HepG2 (cell line): ENCODE data around the gene PGRMC2. TPM values are rescaled to one million over a fixed set of nuclear protein-coding genes. Genes with fewer than 3 reads are reported as not detected.
A peak's percentile ranks its signal among the peaks of the same experiment; 100 is the strongest.

Experiments used
- DR1 ChIP-seq: sonication (generic); formaldehyde crosslinking; IDR thresholded peaks from 2 replicates; pipeline ENCODE4 v1.8.0; 2021; ENCODE audit warnings: mild to moderate bottlenecking, missing genetic modification reagents, inconsistent platforms
- ELF3 ChIP-seq: IDR thresholded peaks from 2 replicates; pipeline ENCODE4 v1.6.1; 2016; ENCODE audit warnings: missing genetic modification reagents, missing compliant biosample characterization
- EP300 ChIP-seq, 3 experiments: sonication (generic) in 1 of 3; formaldehyde crosslinking in 1 of 3; IDR thresholded peaks; 2 replicates each; pipeline versions ENCODE4 v1.5.1 to v1.6.1; 2011 to 2020; ENCODE audit warnings: low read depth in 2 of 3, low read length in 2 of 3, borderline replicate concordance in 1 of 3, improper control_type of control experiment in 1 of 3, mild to moderate bottlenecking in 1 of 3, missing genetic modification reagents in 1 of 3, moderate library complexity in 1 of 3
- FOSL1 ChIP-seq: sonication (generic); formaldehyde crosslinking; IDR thresholded peaks from 2 replicates; pipeline ENCODE4 v1.9.0; 2021; ENCODE audit warnings: missing genetic modification reagents, borderline replicate concordance
- HES4 ChIP-seq: sonication (generic); formaldehyde crosslinking; IDR thresholded peaks from 2 replicates; pipeline ENCODE4 v1.9.0; 2021; ENCODE audit warnings: mild to moderate bottlenecking, missing genetic modification reagents, borderline replicate concordance
- HMG20B ChIP-seq: conservative IDR thresholded peaks from 2 replicates; pipeline ENCODE4 v1.6.1; 2016; ENCODE audit warnings: missing genetic modification reagents, missing compliant biosample characterization
- HNRNPL ChIP-seq: fragments of 200-400 bp; formaldehyde crosslinking; IDR thresholded peaks from 2 replicates; pipeline ENCODE4 v1.6.1; 2017; ENCODE audit warnings: mild to moderate bottlenecking, low read depth, low read length
- MIER2 ChIP-seq: IDR thresholded peaks from 2 replicates; pipeline ENCODE4 v1.6.1; 2016; ENCODE audit warnings: missing biosample characterization, missing genetic modification reagents
- NFIB ChIP-seq: sonication (generic); formaldehyde crosslinking; IDR thresholded peaks from 2 replicates; pipeline ENCODE4 v1.9.0; 2021; ENCODE audit warnings: missing genetic modification reagents, mild to moderate bottlenecking, borderline replicate concordance
- NFIC ChIP-seq: IDR thresholded peaks from 2 replicates; pipeline ENCODE4 v1.6.1; 2012; ENCODE audit warnings: mild to moderate bottlenecking, low read length, inconsistent platforms
- NFYC ChIP-seq: IDR thresholded peaks from 2 replicates; pipeline ENCODE4 v1.6.1; 2016; ENCODE audit warnings: missing genetic modification reagents, missing compliant biosample characterization
- PLRG1 ChIP-seq: fragments of 450-650 bp; conservative IDR thresholded peaks from 2 replicates; pipeline ENCODE4 v1.6.1; 2016
- RBAK ChIP-seq: sonication (generic); formaldehyde crosslinking; IDR thresholded peaks from 2 replicates; pipeline ENCODE4 v1.5.1; 2020; ENCODE audit warnings: mild to moderate bottlenecking, missing genetic modification reagents
- SMAD3 ChIP-seq: sonication (generic); formaldehyde crosslinking; IDR thresholded peaks from 2 replicates; pipeline ENCODE4 v1.4.0; 2020; ENCODE audit warnings: missing genetic modification reagents
- SMC3 ChIP-seq: IDR thresholded peaks from 2 replicates; pipeline ENCODE4 v1.6.1; 2011; ENCODE audit warnings: low read length, improper control_type of control experiment
- SMYD3 ChIP-seq: sonication (generic); formaldehyde crosslinking; IDR thresholded peaks from 2 replicates; pipeline ENCODE4 v1.8.1; 2023; ENCODE audit warnings: mild to moderate bottlenecking, missing genetic modification reagents
- SP2 ChIP-seq: sonication (generic); formaldehyde crosslinking; IDR thresholded peaks from 2 replicates; pipeline ENCODE4 v1.5.1; 2020; ENCODE audit warnings: mild to moderate bottlenecking, missing genetic modification reagents
- ZBTB20 ChIP-seq: sonication (generic); formaldehyde crosslinking; IDR thresholded peaks from 2 replicates; pipeline ENCODE4 v1.8.1; 2023; ENCODE audit warnings: missing genetic modification reagents, low read depth, mild to moderate bottlenecking, borderline replicate concordance
- ZKSCAN5 ChIP-seq: sonication (generic); formaldehyde crosslinking; IDR thresholded peaks from 2 replicates; pipeline ENCODE4 v1.5.1; 2020; ENCODE audit warnings: mild to moderate bottlenecking, missing genetic modification reagents
- ZNF546 ChIP-seq: sonication (generic); formaldehyde crosslinking; conservative IDR thresholded peaks from 2 replicates; pipeline ENCODE4 v1.8.1; 2023; ENCODE audit warnings: mild to moderate bottlenecking, missing genetic modification reagents
- polyA plus RNA-seq, 8 experiments: library from polyadenylated mRNA; depleted of rRNA in 3 of 8; stranded (reverse) in 7 of 8; unstranded in 1 of 8; fragments of >200 nt; fragmentation: Illumina TruSeq in 4 of 8; extraction: Trizol in 4 of 8; gene quantifications; 2 replicates each; pipeline versions ENCODE4 v1.2.1 to v1.2.3, GENCODE V29; 2011 to 2016; ENCODE audit warnings: low read depth in 4 of 8, missing spikeins in 1 of 8, mixed read lengths in 1 of 8; ENCODE audit not compliant: insufficient read depth in 1 of 8
- total RNA-seq, 5 experiments: library from RNA; depleted of rRNA; stranded (reverse); fragments of >200 nt; fragmentation: Illumina TruSeq; extraction: Trizol; gene quantifications; 2 replicates each; pipeline ENCODE4 v1.2.3, GENCODE V29; 2016; ENCODE audit warnings: low read depth in 1 of 5
- TF ChIP-seq, protein P1 (sequence below): sonication (generic); formaldehyde crosslinking; IDR thresholded peaks from 2 replicates; pipeline ENCODE4 v1.4.0; 2020; ENCODE audit warnings: mild to moderate bottlenecking, missing genetic modification reagents, borderline replicate concordance
- TF ChIP-seq, protein P2 (sequence below): IDR thresholded peaks from 2 replicates; pipeline ENCODE4 v1.6.1; 2016; ENCODE audit warnings: low read depth
- TF ChIP-seq, protein P3 (sequence below): sonication (generic); formaldehyde crosslinking; IDR thresholded peaks from 2 replicates; pipeline ENCODE4 v1.8.0; 2022; ENCODE audit warnings: missing genetic modification reagents, mild to moderate bottlenecking, borderline replicate concordance

PGRMC2 gene
- total and polyA plus RNA-seq, 2 of the 13 experiments (the other 11 are each of a cell fraction or from before 2014, with no cell fraction given) = 16.0 to 19.8 TPM

DNA sequence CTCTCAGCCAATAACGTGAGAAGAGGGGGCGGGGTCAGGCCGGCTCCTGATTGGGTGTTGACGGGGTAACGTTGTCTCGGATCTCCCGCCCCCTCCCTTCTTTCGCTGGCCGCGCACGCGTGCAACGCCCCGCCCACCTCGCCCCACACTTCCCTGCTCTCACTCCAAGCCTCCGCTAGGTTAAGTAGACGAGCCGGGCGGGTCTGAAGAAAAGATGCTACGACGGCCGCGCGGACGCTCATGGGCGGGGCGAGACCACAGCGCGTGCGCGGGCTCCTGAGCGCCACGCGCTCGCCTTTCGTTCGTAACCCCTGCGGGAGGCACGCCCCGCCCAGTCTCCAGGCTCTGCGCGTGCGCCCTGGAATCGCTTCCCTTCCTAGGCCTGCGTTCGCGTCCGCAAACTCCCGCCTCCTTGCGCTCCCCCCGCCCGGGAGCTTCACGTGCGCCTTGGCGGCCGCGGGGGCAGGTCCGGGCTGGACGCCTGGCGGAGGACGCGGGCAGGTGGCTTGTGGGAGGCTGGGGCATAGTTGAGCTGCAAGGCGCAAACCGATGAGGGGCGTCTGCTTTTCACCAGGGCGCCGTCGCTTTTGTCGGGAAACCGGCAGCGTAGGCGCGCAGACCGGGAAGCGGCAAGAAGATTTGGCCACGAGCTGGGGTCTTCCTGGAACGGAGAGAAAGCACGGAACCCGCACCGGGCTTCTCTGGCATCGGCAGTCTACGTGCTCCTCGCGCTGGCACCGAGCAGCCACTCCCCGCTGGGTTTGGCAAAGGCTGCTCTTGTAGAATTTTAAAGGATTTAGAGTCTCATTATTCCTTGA is 467 bp upstream of the PGRMC2 start (continued):
- TF ChIP-seq, protein P1, sequence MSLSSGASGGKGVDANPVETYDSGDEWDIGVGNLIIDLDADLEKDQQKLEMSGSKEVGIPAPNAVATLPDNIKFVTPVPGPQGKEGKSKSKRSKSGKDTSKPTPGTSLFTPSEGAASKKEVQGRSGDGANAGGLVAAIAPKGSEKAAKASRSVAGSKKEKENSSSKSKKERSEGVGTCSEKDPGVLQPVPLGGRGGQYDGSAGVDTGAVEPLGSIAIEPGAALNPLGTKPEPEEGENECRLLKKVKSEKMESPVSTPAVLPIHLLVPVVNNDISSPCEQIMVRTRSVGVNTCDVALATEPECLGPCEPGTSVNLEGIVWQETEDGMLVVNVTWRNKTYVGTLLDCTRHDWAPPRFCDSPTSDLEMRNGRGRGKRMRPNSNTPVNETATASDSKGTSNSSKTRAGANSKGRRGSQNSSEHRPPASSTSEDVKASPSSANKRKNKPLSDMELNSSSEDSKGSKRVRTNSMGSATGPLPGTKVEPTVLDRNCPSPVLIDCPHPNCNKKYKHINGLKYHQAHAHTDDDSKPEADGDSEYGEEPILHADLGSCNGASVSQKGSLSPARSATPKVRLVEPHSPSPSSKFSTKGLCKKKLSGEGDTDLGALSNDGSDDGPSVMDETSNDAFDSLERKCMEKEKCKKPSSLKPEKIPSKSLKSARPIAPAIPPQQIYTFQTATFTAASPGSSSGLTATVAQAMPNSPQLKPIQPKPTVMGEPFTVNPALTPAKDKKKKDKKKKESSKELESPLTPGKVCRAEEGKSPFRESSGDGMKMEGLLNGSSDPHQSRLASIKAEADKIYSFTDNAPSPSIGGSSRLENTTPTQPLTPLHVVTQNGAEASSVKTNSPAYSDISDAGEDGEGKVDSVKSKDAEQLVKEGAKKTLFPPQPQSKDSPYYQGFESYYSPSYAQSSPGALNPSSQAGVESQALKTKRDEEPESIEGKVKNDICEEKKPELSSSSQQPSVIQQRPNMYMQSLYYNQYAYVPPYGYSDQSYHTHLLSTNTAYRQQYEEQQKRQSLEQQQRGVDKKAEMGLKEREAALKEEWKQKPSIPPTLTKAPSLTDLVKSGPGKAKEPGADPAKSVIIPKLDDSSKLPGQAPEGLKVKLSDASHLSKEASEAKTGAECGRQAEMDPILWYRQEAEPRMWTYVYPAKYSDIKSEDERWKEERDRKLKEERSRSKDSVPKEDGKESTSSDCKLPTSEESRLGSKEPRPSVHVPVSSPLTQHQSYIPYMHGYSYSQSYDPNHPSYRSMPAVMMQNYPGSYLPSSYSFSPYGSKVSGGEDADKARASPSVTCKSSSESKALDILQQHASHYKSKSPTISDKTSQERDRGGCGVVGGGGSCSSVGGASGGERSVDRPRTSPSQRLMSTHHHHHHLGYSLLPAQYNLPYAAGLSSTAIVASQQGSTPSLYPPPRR (CRISPR knock-in tag) = peak; percentile 92; the same call in 1 of the 2 replicates
- TF ChIP-seq ZKSCAN5 (no peak), MIER2 (CRISPR knock-in tag) (peak; percentile 79; the same call in 1 of the 2 replicates), HNRNPL (0 out of 2 replicates have a peak, but pooled peaks have one; percentile 69), FOSL1 (no peak), NFIB (no peak), ZBTB20 (CRISPR knock-in tag) (peak; percentile 81; the same call in 1 of the 2 replicates), HES4 (CRISPR knock-in tag) (peak; percentile 95), RBAK (no peak), SMC3 (no peak; the same call in 1 of the 2 replicates), HMG20B (CRISPR knock-in tag) (peak; percentile 72; the same call in 1 of the 2 replicates), EP300 (IDR thresholded peaks at IDR 0.05; ENCODE audit: low read depth in 2 of 2, low read length in 2 of 2) (peak in 1 of 2 experiments; percentile 37; a peak in 1 of 4 replicates), EP300 (CRISPR knock-in tag; IDR thresholded peaks at IDR 0.05; ENCODE audit: borderline replicate concordance) (peak; percentile 83), SMAD3 (CRISPR knock-in tag) (peak; percentile 92), SMYD3 (CRISPR knock-in tag) (peak; percentile 97), ZNF546 (CRISPR knock-in tag) (peak; percentile 92; the same call in 1 of the 2 replicates), SP2 (CRISPR knock-in tag) (peak; percentile 72), PLRG1 (no peak), NFYC (CRISPR knock-in tag) (peak; percentile 68), NFIC (no peak), DR1 (peak; percentile 96), ELF3 (CRISPR knock-in tag) (peak; percentile 93)
- TF ChIP-seq, protein P2, sequence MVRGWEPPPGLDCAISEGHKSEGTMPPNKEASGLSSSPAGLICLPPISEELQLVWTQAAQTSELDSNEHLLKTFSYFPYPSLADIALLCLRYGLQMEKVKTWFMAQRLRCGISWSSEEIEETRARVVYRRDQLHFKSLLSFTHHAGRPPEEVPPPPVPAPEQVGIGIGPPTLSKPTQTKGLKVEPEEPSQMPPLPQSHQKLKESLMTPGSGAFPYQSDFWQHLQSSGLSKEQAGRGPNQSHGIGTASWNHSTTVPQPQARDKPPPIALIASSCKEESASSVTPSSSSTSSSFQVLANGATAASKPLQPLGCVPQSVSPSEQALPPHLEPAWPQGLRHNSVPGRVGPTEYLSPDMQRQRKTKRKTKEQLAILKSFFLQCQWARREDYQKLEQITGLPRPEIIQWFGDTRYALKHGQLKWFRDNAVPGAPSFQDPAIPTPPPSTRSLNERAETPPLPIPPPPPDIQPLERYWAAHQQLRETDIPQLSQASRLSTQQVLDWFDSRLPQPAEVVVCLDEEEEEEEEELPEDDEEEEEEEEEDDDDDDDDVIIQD (CRISPR knock-in tag) = peak; percentile 57; the same call in 1 of the 2 replicates
- TF ChIP-seq, protein P3, sequence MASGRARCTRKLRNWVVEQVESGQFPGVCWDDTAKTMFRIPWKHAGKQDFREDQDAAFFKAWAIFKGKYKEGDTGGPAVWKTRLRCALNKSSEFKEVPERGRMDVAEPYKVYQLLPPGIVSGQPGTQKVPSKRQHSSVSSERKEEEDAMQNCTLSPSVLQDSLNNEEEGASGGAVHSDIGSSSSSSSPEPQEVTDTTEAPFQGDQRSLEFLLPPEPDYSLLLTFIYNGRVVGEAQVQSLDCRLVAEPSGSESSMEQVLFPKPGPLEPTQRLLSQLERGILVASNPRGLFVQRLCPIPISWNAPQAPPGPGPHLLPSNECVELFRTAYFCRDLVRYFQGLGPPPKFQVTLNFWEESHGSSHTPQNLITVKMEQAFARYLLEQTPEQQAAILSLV (CRISPR knock-in tag) = peak; percentile 97
